Measurements from ENCODE around the gene DPYD.

The DPYD gene

DNA sequence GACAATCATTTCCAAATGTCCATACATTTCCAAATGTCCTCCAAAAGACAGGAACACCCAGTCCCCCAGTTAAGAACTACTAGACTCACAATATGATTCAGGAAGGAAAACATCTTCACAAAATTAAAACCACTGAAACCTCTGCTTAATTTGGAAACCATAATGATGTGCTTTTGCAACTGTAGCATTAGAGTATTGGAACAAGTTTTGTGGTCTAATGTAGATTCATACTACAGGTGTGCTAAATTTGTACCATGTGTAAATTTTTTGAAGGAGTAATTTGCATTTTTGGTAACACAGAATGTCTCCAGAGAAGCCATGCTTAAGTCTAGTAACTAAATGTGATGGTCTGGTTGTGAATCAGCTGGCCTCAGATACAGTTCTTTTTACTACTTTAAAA lies 129.6 kb downstream of the DPYD start:
- no peak for TF ChIP-seq ZFX (IDR thresholded peaks at IDR 0.05; ENCODE audit: borderline replicate concordance)
- TF ChIP-seq, protein P1, sequence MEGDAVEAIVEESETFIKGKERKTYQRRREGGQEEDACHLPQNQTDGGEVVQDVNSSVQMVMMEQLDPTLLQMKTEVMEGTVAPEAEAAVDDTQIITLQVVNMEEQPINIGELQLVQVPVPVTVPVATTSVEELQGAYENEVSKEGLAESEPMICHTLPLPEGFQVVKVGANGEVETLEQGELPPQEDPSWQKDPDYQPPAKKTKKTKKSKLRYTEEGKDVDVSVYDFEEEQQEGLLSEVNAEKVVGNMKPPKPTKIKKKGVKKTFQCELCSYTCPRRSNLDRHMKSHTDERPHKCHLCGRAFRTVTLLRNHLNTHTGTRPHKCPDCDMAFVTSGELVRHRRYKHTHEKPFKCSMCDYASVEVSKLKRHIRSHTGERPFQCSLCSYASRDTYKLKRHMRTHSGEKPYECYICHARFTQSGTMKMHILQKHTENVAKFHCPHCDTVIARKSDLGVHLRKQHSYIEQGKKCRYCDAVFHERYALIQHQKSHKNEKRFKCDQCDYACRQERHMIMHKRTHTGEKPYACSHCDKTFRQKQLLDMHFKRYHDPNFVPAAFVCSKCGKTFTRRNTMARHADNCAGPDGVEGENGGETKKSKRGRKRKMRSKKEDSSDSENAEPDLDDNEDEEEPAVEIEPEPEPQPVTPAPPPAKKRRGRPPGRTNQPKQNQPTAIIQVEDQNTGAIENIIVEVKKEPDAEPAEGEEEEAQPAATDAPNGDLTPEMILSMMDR (IDR thresholded peaks at IDR 0.05) = no peak
- no peak overlapping the region for H3K27ac ChIP-seq

- TF ChIP-seq, protein P1 (IDR thresholded peaks at IDR 0.05) = no peak
- TF ChIP-seq ZFX (IDR thresholded peaks at IDR 0.05; ENCODE audit: borderline replicate concordance) = no peak
Measured at GRCh38 chr1:97787231-97787630, 133.6 kb downstream of the DPYD start.

GRCh38 chr1:97784661-97785060 lies 136.2 kb downstream of the DPYD start:
- H3K27ac ChIP-seq = no peak overlapping the region
- TF ChIP-seq, protein P1 (IDR thresholded peaks at IDR 0.05) = no peak
- TF ChIP-seq ZFX (IDR thresholded peaks at IDR 0.05; ENCODE audit: borderline replicate concordance) = no peak

More at GRCh38 chr1:97787231-97787630, 133.6 kb downstream of the DPYD start:
- H3K27ac ChIP-seq = no peak overlapping the region

DNA sequence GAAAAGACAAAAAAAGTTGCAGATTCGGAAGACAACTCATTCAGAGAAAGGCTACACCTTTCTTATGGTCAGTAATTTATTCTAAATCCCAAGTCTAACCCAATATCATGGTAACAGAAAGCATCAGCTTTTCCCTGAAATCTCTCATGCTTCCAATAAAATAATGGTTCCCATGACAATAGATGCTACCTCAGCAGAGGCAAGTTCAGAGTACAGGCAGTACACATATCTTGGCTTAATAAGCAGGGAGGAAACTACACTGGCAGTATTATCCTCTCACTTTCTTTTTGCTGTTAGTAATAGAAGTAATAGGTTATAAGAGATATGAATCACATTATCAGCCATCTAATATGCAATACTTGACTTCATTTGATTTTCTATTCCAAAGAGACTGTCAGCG lies 137.1 kb downstream of the DPYD start:
- no peak overlapping the region for H3K27ac ChIP-seq
- TF ChIP-seq, protein P1 (IDR thresholded peaks at IDR 0.05) = no peak
- TF ChIP-seq ZFX (IDR thresholded peaks at IDR 0.05; ENCODE audit: borderline replicate concordance) = no peak

DNA sequence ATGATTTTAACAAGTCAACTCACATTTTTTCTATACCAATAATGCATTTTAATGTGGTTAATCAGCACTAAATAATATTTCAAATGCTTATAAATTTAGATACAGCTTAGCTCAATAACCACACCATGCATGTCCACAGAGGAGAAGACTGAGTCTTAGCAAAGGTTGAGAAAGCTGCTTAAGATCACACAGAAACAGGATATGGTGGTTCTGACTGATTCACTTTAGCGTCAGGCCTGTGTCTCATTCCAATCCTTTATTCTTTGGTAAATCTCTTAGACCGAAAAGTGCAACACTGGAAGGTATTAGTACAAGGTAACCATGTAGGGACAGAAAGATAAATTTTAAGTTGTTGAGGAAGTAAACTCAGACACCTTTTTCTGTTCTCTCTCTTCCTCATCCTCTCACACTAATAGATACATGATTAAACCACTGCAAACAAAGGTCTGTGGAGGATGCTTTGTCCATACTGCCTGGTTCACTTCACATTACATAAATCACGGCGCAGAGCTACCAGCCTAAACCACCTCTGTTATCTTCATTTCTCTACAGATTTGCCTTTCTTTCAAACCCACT lies 139.0 kb downstream of the DPYD start:
- no peak for TF ChIP-seq ZFX (IDR thresholded peaks at IDR 0.05; ENCODE audit: borderline replicate concordance)
- TF ChIP-seq, protein P1 (IDR thresholded peaks at IDR 0.05) = no peak
- no peak overlapping the region for H3K27ac ChIP-seq

- H3K27ac ChIP-seq = no peak overlapping the region
- TF ChIP-seq ZFX (IDR thresholded peaks at IDR 0.05; ENCODE audit: borderline replicate concordance) = no peak
- TF ChIP-seq, protein P1 (IDR thresholded peaks at IDR 0.05) = no peak
Measured at GRCh38 chr1:97780884-97781283, 139.9 kb downstream of the DPYD start.

DNA sequence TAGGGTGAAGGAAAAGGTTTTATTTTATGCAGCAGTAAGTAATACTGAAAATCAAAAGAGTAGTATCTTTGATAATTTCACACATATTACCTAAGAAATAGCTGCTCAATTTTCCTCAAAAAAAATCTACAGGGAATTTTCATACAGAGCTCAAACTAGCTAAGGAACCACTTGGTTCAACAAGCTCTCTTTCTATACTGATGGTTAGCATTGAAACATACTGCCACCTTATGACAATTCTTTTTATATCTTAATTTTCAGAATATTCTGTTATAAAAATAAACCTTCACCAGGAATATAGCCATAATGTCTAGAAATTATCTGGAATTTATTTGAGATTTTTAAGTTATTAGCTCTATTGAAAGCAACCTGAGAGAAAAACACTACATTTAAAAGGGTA lies 142.1 kb downstream of the DPYD start:
- no peak overlapping the region for H3K27ac ChIP-seq
- TF ChIP-seq ZFX (IDR thresholded peaks at IDR 0.05; ENCODE audit: borderline replicate concordance) = no peak
- TF ChIP-seq, protein P1 (IDR thresholded peaks at IDR 0.05) = no peak
